Renal cortex interstitium (tissue), 11 donors: Measurements from ENCODE around the gene XRRA1. TPM values are rescaled to one million over a fixed set of nuclear protein-coding genes. Genes with fewer than 3 reads are reported as not detected.
"Not testable (repeated sequence)": the region's sequence is repeated elsewhere in the genome, so short reads cannot be mapped to it uniquely, and the experiment has no call there.

Experiments
- DNase-seq, 11 donors: peaks; one replicate each; pipeline ENCODE4 v3.0.0-alpha.2; 2013; ENCODE audit warnings: low read depth in 9 of 11, low spot score in 4 of 11; ENCODE audit errors: extremely low read depth in 1 of 11
- polyA plus RNA-seq, 3 donors: library from polyadenylated mRNA; unstranded; fragments of 120-200 nt; gene quantifications; one replicate each; pipeline ENCODE4 v1.2.1, GENCODE V29; 2013; ENCODE audit not compliant: insufficient read length in 3 of 3

Gene XRRA1
- polyA plus RNA-seq, 3 donors: 6.2 to 14.6 (median 9.8) TPM

DNA sequence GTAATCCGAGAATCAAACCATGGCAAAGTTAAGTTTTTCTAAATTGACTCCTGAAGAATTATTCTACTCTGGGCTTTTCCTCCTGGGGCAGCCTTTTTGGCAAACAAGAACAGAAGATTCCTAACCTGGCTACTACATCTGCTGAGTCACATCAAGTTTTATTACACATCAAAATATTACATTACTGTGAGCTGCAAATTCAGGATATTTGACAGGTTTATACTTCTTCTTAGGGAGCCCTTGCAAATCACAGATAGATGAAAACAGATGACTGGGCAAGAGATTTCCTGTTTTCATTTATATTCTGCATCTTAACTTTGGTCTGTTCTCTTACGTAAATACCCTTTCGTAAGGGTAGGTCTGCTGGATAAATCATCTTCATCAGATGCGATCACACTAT is 23.6 kb downstream of the XRRA1 start:
- no peak for DNase-seq

DNA sequence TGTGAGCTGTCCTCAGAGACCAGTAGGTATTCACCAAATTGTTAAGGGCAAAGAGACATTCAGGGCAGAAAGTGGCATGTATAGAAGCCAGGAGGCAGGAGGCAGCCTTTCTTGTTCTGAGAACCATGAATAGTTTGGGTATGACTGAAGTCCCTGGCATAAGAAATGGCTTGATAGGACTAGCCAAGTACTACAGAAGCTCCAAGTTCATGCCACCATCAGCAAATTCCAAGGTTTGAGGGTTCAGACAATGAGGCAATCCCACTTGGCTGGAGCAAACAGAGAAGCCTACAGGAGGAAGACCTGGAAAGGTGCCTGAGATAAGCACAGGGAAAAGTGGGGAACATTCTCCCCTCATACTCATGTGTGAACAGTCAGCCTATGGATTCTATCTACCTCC is 25.8 kb downstream of the XRRA1 start:
- DNase-seq: no peak

DNA sequence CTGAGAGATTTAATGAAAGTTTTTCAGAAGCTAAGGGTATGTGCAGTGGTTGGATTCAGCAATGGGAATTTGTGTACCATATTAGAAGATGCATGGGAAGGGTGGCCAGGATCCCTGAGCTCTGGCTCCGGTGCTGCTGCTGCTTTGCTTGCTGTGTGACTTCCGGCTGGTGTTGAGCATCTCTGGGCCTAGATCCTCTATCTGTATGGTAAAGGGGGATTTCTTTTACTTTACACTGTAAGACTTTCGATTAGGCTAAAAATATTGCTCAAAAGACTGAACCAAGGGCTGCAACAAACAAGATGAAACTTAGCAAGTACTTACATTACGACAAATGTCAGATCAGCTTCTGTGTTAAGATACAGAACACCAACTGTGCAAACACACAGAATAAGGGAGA is 39.1 kb downstream of the XRRA1 start:
- DNase-seq: no peak

DNA sequence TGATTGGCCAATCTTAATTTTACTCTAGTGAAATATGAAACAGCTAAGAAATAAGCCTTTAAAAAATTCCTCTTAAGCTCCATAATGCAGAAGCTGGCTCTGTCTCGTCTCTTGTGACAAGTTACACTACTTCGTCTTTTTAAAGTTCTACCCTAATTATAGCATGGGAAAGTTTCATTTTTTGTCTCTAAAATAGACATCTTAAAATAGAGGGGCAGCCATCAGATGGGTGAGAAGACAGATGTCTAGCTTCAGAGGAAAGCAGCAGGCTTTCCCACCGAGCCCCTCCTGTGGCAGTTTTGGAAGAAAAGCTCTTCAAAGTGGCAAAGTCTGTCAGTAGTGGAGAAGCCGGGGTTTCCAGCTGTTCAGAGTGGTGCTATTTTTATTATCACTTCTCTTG is 39.5 kb downstream of the XRRA1 start:
- no peak for DNase-seq

DNA sequence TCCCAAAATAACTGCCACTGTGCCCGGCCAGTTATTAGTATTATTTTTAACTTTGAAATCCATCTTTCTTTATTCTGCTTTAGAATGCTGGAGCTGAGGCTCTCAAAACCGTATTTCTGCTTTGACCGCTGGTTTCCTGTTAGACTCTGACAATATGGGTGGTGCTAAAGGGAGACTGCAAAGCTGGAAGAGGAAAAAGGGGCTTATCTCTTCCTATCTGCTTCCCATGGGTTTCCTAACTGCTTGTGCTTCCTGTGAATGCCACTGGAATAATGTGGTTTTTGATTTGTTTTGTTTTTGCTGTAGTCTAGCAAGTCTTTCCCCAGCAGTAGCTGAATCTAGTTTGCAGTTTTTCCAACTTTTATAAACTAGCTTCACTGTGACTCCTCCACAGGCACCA is 43.6 kb downstream of the XRRA1 start:
- no peak for DNase-seq

DNA sequence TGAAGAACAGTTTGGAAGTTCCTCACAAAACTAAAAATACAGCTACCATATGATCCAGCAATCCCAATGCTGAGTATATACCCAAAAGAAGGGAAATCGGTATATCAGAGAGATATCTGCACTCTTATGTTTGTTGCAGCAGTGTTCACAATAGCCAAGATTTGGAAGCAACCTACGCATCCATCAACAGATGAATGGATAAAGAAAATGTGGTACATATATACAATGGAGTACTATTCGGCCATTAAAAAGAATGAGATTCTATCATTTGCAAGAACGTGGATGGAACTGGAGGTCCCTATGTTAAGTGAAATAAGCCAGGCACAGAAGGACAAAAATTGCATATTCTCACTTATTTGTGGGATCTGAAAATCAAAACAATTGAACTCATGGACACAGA is 46.5 kb downstream of the XRRA1 start:
- DNase-seq: no peak

DNA sequence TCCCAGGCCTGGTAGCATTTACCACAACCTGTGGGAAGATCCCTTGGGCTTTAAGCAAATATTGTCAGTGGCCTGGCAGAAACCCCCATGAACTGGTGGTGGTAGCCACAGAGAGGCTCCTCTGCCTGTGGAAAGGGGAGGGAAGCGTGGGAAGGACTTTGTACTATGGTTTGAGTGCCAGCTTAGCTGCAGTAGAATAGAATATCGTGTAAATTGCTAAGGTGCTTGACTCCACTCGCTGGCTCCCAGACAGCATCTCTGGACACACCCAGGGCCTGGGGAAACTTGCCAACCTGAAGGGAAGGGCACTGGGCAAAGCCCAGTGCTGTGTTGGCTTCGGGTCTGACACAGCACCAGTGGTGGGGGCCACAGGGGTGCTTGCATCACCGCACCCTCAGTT is 52.6 kb downstream of the XRRA1 start:
- DNase-seq: no peak

DNA sequence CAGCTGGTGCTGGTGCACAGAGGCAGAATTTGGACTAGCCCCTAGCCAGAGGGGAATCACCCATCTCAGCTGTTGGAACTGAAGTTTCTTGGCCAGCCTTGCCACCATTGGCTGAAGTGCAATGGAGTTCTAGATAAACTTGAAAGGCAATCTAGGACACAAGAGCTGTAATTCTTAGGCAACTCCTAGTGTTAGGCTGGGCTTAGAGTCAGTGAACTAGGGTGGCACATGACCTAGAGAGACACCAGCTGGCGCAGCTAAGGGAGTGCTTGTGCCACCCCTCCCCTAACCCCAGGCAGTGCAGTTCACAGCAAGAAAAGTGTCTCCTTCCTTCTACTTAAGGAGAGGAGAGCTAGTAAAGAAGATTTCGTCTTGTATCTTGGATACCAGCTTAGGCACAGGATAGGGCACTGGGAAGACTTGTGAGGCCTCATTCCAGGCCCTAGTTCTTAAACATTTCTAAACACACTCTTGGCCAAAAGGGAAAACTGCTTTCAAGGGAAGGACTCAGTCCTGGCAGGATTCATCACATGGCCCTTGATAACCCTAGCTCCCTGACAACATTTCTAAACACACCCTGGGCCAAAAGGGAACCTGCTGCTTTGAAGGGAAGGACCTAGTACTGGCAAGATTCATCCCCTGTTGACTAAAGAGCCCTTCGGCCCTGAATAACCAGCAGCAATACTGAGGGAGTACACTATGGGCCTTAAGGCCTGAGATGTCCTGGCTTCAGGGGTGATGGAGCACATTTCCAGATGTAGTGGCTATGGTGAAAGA is 53.4 kb downstream of the XRRA1 start:
- DNase-seq: no peak

DNA sequence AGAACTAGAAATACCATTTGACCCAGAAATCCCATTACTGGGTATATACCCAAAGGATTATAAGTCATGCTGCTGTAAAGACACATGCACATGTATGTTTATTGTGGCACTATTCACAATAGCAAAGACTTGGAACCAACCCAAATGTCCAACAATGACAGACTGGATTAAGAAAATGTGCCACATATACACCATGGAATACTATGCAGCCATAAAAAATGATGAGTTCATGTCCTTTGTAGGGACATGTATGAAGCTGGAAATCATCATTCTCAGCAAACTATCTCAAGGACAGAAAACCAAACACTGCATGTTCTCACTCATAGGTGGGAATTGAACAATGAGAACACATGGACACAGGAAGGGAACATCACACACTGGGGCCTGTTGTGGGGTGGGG is 55.9 kb downstream of the XRRA1 start:
- not testable (repeated sequence) for DNase-seq

DNA sequence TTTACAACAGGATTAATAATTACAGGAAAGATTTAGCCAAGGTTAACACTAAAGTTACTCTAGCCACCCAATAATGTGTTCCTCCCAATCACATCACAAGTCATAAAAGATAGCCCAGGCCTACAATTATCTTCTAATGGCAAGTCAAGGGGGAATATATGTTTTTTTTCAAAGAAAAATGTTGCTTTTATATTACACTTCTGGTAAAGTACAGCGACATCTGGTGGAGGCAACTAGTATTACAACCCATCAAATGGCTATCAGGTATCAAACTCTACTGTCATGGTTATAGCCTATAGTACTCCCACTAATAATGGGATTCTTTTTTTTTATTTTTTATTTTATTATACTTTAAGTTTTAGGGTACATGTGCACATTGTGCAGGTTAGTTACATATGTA is 71.8 kb downstream of the XRRA1 start:
- DNase-seq: no peak

DNA sequence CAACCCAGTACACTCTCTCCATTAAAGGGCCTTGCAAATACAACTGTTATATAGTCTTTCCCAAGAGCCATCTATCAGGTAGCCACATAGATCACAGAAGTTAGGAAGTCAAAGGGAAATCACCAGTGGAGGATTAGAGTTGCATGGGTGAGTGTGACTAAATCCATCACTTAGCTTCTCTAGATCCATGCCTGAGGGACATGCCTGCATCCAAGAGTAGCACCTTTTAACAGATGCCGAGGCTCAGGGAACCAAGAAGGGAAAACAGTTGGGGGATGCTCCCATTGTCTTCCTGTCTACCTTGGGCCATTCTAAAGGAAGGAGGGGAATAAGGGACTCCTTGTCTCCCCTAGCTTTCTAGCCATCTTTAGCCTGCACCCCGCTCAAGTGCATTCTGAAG is 77.9 kb downstream of the XRRA1 start:
- DNase-seq: no peak

DNA sequence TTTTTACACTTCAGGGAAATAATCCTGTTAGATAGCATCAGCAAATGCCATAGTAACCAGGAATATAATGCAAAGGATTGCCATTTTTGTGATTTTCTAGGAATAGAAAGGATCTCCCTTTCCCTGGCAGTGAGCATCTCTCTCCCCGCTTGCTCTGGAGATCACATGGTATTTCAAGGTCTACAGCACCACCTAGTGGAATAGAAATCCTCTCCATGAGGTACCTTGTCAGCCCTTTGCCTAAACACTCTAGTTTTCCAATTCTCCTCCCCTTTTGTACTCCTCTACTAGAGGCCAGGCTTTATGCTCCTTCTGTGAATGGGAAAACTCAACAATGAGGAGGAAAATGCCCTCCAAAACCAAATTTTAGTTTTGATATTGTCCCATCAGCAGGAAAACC is 78.4 kb downstream of the XRRA1 start:
- DNase-seq: no peak

DNA sequence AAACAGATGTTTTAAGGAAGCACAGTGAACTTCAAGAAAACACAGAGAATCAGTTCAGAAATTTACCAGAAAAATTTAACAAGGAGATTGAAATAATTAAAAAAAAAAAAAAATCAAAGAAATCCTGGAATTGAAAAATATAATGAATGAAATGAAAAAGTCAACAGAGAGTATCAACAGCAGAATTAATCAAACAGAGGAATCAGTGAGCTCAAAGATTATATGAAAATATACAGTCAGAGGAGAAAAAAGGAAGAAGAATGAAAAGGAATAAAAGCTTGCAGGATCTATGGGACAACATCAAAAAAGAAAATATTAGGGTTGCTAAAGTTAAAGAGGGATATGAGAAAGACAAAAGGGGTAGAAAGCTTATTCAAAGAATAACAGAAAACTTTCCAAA is 82.3 kb downstream of the XRRA1 start:
- no peak for DNase-seq

DNA sequence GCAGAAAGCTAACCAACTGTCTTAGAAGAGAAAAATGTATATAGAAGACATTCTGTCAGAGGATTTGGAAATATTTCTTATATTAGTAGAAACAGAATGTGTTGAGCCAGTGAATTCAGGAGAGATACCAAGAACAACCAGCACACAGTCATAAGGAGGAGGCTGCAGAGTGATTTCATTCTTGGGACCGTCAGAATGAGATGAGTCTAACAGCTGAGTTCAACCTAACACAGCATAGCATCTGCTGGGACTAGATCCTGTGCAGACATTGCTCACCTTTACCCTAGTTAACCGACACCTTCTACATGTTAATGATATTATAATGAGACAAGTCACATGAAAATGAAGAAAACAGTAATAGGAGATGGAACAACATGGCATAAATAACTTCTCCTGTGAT is 85.5 kb downstream of the XRRA1 start:
- no peak for DNase-seq

DNA sequence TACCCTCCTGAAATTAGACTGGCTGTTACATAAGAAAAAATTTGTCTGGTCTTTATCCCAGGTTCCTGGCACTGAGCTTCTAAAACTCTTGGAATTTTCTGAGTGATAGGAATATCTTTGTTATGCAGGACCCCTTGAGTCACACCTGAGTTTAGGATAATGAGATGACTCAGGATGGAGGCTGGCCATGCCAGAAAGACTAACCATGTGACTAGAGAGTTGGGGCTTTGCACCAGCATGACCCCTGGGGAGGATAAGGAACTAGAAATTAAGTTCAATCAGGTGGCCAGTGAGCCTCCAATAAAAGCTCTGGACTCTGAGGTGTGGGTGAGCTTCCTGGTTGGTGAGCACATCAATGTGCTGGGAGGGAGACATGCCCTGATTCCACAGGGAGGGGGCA is 88.1 kb downstream of the XRRA1 start:
- DNase-seq: no peak

DNA sequence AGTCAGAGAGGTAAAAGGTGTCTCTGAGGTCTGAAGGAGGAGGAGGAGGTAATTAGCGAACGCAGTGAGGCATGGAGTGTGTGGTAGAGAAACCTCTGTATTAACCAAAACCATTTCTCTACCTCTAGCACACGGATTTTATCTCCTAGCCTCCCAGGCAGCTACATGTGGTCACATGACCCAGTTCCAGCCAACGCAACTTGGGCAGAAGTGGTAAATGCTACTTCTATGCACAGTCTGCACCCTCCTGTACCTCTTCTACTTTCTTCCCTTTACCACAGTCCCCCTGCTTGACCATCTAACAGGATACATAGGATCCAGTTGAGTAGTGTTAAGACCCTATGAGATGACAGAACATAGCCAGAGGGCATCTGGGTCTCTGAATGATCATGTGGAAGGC is 95.7 kb downstream of the XRRA1 start:
- no peak for DNase-seq

DNA sequence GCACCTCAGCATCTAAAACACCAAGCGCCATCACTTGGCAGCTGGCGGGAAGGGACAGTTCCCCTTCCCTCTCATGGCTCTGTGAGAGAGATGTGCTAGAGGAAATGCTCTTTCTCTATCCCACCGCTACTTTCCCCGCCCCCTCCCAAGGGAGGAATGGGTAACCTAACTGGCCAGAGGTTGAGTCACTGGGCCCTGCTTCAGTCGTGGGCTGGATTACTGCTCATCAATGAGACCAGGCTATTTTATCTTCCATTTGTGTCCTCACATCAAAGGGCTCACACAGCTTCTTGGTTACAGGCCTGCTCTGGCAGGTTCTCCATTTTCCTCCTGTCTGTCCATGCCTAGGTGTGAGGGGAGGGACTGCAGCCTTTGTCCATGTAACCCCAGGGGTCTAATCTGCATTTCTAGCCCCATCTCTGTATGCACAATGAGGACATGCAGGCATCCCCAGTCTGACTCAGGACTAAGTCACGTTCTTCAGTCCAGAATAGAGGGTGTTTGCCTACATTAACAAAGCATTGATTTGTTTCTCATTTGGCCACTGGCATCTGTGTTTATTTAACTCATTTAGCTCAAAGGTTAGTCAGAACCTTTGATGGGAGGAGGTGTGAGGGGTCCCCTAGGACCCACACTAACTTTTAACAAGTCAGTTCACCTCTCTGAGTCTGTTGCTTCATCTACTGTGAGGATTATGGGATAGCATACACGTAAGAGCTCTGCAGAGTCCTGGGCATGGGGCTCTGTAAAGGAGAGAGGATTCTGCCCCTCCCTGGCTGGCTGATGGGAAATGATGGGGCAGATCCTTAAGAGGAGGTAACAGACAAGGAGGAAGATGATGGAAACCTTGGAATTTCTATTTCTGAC is 99.1 kb downstream of the XRRA1 start:
- DNase-seq: no peak

DNA sequence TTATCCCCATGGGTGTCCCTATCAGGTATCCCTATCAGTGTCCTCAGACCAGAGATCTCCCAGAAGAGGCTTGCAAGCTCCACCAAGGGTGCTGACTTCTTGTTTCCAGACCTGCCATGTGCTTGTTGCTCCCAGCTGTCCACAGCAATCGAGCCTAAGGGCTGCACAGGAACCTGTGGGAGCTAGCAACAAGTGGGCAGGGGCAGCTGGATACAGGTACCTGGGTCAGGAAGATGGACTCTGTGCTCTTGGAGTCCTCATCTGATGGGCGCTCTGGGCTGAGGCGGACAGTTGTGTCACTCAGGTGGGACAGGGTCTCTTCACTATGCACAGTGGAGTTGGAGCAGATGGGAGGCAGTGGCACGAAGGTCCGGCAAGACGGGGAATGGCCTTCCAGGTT is 101.0 kb downstream of the XRRA1 start:
- DNase-seq: no peak

DNA sequence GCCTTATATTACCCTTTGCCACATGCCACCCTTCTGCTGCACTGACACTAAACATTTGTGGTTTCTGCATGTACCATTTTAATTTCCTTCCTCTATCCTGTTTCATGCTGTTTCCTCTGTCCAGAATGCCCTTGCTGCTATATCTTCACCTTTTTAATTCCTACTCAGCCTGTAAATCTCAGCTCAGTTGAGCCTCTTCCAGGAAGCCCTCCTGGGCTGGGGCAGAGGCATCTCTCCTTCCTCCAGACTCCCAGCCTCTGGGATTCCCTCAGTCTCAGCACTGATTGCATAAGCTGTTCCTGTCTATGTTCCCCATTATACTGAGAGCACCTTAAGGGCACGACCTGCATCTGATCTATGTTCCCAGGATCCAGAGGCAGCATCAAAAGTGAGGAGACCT is 101.5 kb downstream of the XRRA1 start:
- no peak for DNase-seq

DNA sequence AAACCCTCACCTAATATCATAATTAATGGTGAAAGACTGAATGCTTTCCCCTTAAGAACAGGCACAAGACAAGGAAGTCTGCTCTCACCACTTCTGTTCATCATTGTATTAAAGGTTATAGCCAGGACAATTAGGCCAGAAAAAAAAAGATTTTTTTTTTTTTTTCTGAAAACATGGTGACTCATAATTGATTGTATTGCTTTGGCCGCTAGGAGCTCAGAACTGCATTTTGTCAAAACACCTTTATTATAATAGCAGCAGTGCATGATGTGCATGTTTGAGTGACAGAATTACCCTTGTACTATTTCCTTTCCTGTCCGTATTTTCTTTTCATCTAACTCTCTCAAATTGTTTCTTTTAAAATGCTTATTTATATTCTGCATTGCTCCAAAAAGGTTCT is 102.1 kb downstream of the XRRA1 start:
- DNase-seq: no peak
